SU-DHL-6 (cell line): ENCODE measurements around the gene NR4A3.

Experiments
- H2AFZ ChIP-seq: fragments of 200-600 bp; sonication (generic); 2 replicates; pipeline ENCODE4 v1.6.1; 2014; ENCODE audit warnings: low read depth, mild to moderate bottlenecking, moderate library complexity, mixed read lengths, antibody characterized with exemption, low read length; ENCODE audit not compliant: severe bottlenecking
- H3F3A ChIP-seq: fragments of 200-600 bp; shearing (Covaris generic); 2 replicates; pipeline ENCODE4 v1.6.0; 2016; ENCODE audit warnings: antibody characterized with exemption, mild to moderate bottlenecking; ENCODE audit not compliant: insufficient read depth
- H3K27ac ChIP-seq: fragments of 200-600 bp; sonication (generic); 2 replicates; pipeline ENCODE4 v1.5.1; 2016; ENCODE audit warnings: low read depth, mild to moderate bottlenecking, low read length, moderate library complexity, mixed read lengths
- H3K27me3 ChIP-seq: fragments of 200-600 bp; sonication (generic), shearing (Covaris generic); 2 replicates; pipeline ENCODE4 v1.6.0; 2014; ENCODE audit warnings: mild to moderate bottlenecking, low read length
- H3K36me3 ChIP-seq: fragments of 200-600 bp; sonication (generic); 2 replicates; pipeline ENCODE4 v1.6.1; 2014; ENCODE audit warnings: mild to moderate bottlenecking, low read length, mixed read lengths
- H3K4me2 ChIP-seq: fragments of 300-600, 200-600 bp; shearing (Covaris generic), sonication (generic); 2 replicates; pipeline ENCODE4 v1.6.0; 2014; ENCODE audit warnings: low read length, low read depth, mild to moderate bottlenecking; ENCODE audit not compliant: poor library complexity, severe bottlenecking
- H3K4me3 ChIP-seq: fragments of 200-600 bp; sonication (generic); 2 replicates; pipeline ENCODE4 v1.5.1; 2014; ENCODE audit warnings: antibody characterized with exemption, low read length, mild to moderate bottlenecking, mixed read lengths; ENCODE audit not compliant: insufficient read depth, poor library complexity, severe bottlenecking
- H3K79me2 ChIP-seq: fragments of 200-600 bp; sonication (generic); 2 replicates; pipeline ENCODE4 v1.6.1; 2014; ENCODE audit warnings: mild to moderate bottlenecking, low read length, moderate library complexity; ENCODE audit not compliant: insufficient read depth
- H3K9ac ChIP-seq: fragments of 200-600 bp; sonication (generic); 2 replicates; pipeline ENCODE4 v1.7.0; 2014; ENCODE audit warnings: mild to moderate bottlenecking, low read length
- H3K9me2 ChIP-seq: fragments of 200-600 bp; sonication (generic); replicated peaks from 2 replicates; pipeline ENCODE4 v1.6.1; 2014; ENCODE audit warnings: low read length; ENCODE audit not compliant: insufficient read depth
- H3K9me3 ChIP-seq: fragments of 200-600 bp; sonication (generic); 2 replicates; pipeline ENCODE4 v1.6.1; 2014; ENCODE audit warnings: low read length, mixed read lengths; ENCODE audit not compliant: insufficient read depth
- H4K20me1 ChIP-seq: fragments of 200-600 bp; sonication (generic); 2 replicates; pipeline ENCODE4 v1.6.1; 2014; ENCODE audit warnings: low read depth, mild to moderate bottlenecking, antibody characterized with exemption, low read length, moderate library complexity, mixed read lengths
- CTCF ChIP-seq: fragments of 200-600 bp; sonication (generic); IDR thresholded peaks from one replicate; pipeline ENCODE4 v1.5.1; 2017; ENCODE audit warnings: antibody characterized with exemption, mild to moderate bottlenecking, low read length, moderate library complexity; ENCODE audit not compliant: insufficient read depth, poor library complexity, severe bottlenecking
- EZH2phosphoT487 ChIP-seq: fragments of 200-600 bp; sonication (generic), shearing (Covaris generic); conservative IDR thresholded peaks from 2 replicates; pipeline ENCODE4 v1.6.1; 2018; ENCODE audit warnings: mild to moderate bottlenecking, antibody characterized with exemption, low read length, moderate library complexity, mixed read lengths

Gene NR4A3

DNA sequence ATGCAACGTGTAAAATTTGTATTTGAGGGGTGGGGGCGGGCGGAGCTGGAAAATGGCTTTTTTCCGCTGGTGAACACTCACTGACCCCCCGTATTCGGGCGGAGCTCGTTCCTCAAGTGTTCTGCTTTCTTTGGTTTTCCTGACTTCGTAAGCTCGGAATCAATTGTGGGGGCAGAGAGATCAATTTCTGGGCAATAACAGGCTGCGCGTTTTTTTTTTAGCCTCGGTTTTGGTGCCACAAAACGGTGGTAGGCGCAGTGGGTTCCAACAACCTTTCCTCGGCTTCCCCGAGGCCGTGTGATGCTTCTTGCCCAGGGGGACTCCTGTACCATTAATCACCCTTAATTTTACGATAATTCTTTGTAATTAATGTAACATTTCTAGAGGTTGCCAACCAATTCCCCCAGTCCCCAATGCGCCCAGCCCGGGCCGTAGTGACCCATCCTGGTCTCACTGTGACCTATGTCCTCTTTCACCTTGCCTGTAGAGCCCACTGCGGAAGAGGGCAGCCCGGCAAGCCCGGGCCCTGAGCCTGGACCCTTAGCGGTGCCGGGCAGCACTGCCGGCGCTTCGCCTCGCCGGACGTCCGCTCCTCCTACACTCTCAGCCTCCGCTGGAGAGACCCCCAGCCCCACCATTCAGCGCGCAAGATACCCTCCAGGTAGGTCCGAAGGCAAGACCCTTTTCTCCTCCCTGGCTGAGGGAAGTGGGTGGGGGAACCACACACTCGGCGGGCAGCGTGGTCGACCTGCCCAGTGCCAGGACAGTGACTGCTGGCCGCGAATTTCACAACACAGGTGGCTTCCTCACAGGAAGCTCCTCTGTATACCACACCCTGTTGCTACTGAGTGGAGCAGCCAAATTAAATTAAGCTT lies 3.7 kb downstream of the NR4A3 start:
- Histone ChIP-seq H3K4me3 (no peak overlapping the region), H3K27me3 (no peaks in the 10 kb centered on the region)

GRCh38 chr9:99826579-99826978 lies 4.9 kb downstream of the NR4A3 start:
- H3K4me3 ChIP-seq: no peak overlapping the region
- TF ChIP-seq EZH2phosphoT487 (no peak), CTCF (no peak)
- H3K9me3 ChIP-seq: no peaks in the 10 kb centered on the region
- H4K20me1 ChIP-seq: no peaks in the 10 kb centered on the region
- no peaks in the 10 kb centered on the region for H3K79me2 ChIP-seq
- H3K9ac ChIP-seq: no peak overlapping the region
- H3K36me3 ChIP-seq: no peaks in the 10 kb centered on the region
- H3K9me2 ChIP-seq: no peaks in the 10 kb centered on the region
- no peak overlapping the region for H3K4me2 ChIP-seq
- H3K27ac ChIP-seq: no peak overlapping the region
- no peaks in the 10 kb centered on the region for H3K27me3 ChIP-seq
- peaks cover 5% of the 10 kb centered on the region; the same call in 1 of the 2 replicates for H3F3A ChIP-seq
- no peak overlapping the region for H2AFZ ChIP-seq

More for the DNA sequence above, 3.7 kb downstream of the NR4A3 start:
- Histone ChIP-seq H3F3A (peaks cover 13% of the 10 kb centered on the region), H3K9me2 (no peaks in the 10 kb centered on the region), H3K9me3 (no peaks in the 10 kb centered on the region), H3K36me3 (no peaks in the 10 kb centered on the region), H3K9ac (no peak overlapping the region), H3K79me2 (no peaks in the 10 kb centered on the region), H4K20me1 (no peaks in the 10 kb centered on the region), H2AFZ (no peak overlapping the region), H3K4me2 (peak overlapping the region; percentile 99), H3K27ac (no peak overlapping the region)
- TF ChIP-seq EZH2phosphoT487: no peak

DNA sequence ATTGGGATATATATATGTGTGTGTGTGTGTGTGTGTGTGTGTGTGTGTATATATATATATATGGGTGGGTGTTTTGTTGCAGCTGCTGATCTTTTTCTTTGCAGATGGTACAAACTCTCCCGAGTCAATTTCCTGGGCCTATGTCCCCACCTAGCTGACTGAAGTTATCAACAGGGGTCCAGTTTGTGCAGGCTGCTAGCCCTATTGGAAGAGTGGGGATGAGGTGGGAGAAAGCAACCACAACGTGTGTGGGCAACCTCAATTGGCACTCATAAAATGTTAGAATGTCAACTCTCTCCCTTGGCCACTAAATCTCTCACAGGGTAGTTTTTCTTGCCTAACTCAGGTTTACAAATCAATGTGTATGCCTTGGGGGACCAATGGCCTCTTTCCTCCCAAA lies 5.6 kb downstream of the NR4A3 start:
- H3K9me2 ChIP-seq: no peaks in the 10 kb centered on the region
- TF ChIP-seq EZH2phosphoT487 (no peak), CTCF (no peak)
- H3K9ac ChIP-seq: no peak overlapping the region
- no peaks in the 10 kb centered on the region for H3K36me3 ChIP-seq
- no peak overlapping the region for H3K4me3 ChIP-seq
- H3K27me3 ChIP-seq: no peaks in the 10 kb centered on the region
- H2AFZ ChIP-seq: no peak overlapping the region
- no peaks in the 10 kb centered on the region for H4K20me1 ChIP-seq
- no peak overlapping the region for H3K4me2 ChIP-seq
- no peaks in the 10 kb centered on the region for H3K9me3 ChIP-seq
- H3F3A ChIP-seq: peaks cover 5% of the 10 kb centered on the region; the same call in 1 of the 2 replicates
- no peaks in the 10 kb centered on the region for H3K79me2 ChIP-seq
- no peak overlapping the region for H3K27ac ChIP-seq

DNA sequence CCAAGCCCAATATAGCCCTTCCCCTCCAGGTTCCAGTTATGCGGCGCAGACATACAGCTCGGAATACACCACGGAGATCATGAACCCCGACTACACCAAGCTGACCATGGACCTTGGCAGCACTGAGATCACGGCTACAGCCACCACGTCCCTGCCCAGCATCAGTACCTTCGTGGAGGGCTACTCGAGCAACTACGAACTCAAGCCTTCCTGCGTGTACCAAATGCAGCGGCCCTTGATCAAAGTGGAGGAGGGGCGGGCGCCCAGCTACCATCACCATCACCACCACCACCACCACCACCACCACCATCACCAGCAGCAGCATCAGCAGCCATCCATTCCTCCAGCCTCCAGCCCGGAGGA lies 6.3 kb downstream of the NR4A3 start:
- H3K79me2 ChIP-seq: no peaks in the 10 kb centered on the region
- no peak overlapping the region for H3K27ac ChIP-seq
- no peak overlapping the region for H2AFZ ChIP-seq
- H3K9me3 ChIP-seq: no peaks in the 10 kb centered on the region
- H3K27me3 ChIP-seq: no peaks in the 10 kb centered on the region
- H3K4me3 ChIP-seq: no peak overlapping the region
- H4K20me1 ChIP-seq: no peaks in the 10 kb centered on the region
- no peaks in the 10 kb centered on the region for H3K36me3 ChIP-seq
- H3F3A ChIP-seq: peaks cover 5% of the 10 kb centered on the region; the same call in 1 of the 2 replicates
- H3K9ac ChIP-seq: no peak overlapping the region
- H3K9me2 ChIP-seq: no peaks in the 10 kb centered on the region
- H3K4me2 ChIP-seq: no peak overlapping the region
- no peak for TF ChIP-seq CTCF
- no peak for TF ChIP-seq EZH2phosphoT487
